Cerebellar cortex (tissue), 1 donor: ENCODE results near the gene DDX10.
"Not testable (repeated sequence)": the region's sequence is repeated elsewhere in the genome, so short reads cannot be mapped to it uniquely, and the experiment has no call there.

Source experiments
- DNase-seq: peaks from one replicate; pipeline ENCODE4 v3.0.0-alpha.2; 2015; ENCODE audit warnings: low spot score

Gene DDX10

GRCh38 chr11:108823960-108824359, 159.1 kb downstream of the DDX10 start:
- DNase-seq, result not testable (repeated sequence)

GRCh38 chr11:108824545-108824944, 159.7 kb downstream of the DDX10 start:
- no peak for DNase-seq

GRCh38 chr11:108825381-108825780, 160.5 kb downstream of the DDX10 start:
- no peak for DNase-seq

GRCh38 chr11:108826136-108826535, 161.3 kb downstream of the DDX10 start:
- no peak for DNase-seq

GRCh38 chr11:108835624-108836023, 170.8 kb downstream of the DDX10 start:
- no peak for DNase-seq

- no peak for DNase-seq
These were observed 171.7 kb downstream of the DDX10 start for GRCh38 chr11:108836541-108836940.

- DNase-seq, result no peak
These were observed 173.4 kb downstream of the DDX10 start for GRCh38 chr11:108838102-108838791.

- no peak for DNase-seq
These were observed 173.9 kb downstream of the DDX10 start for GRCh38 chr11:108838792-108839105.

- DNase-seq, result no peak
These were observed 181.1 kb downstream of the DDX10 start for GRCh38 chr11:108846009-108846408.

GRCh38 chr11:108847298-108847990, 182.6 kb downstream of the DDX10 start:
- no peak for DNase-seq

GRCh38 chr11:108851781-108852180, 186.9 kb downstream of the DDX10 start:
- DNase-seq, result no peak

GRCh38 chr11:108852701-108853100, 187.8 kb downstream of the DDX10 start:
- no peak for DNase-seq

- no peak for DNase-seq
These were observed 188.3 kb downstream of the DDX10 start for GRCh38 chr11:108853151-108853550.

- peak; percentile 18 for DNase-seq
These were observed 189.0 kb downstream of the DDX10 start for GRCh38 chr11:108853864-108854263.

GRCh38 chr11:108854346-108854745, 189.5 kb downstream of the DDX10 start:
- DNase-seq, result no peak

- DNase-seq, result no peak
These were observed 192.5 kb downstream of the DDX10 start for GRCh38 chr11:108857382-108857781.

GRCh38 chr11:108858622-108859021, 193.8 kb downstream of the DDX10 start:
- no peak for DNase-seq

- DNase-seq, result no peak
These were observed 194.6 kb downstream of the DDX10 start for GRCh38 chr11:108859510-108859909.

GRCh38 chr11:108863528-108863927, 198.7 kb downstream of the DDX10 start:
- DNase-seq, result no peak

GRCh38 chr11:108865406-108865805, 200.5 kb downstream of the DDX10 start:
- DNase-seq, result no peak

- DNase-seq, result no peak
These were observed 201.9 kb downstream of the DDX10 start for GRCh38 chr11:108866781-108867180.

- no peak for DNase-seq
These were observed 205.6 kb downstream of the DDX10 start for GRCh38 chr11:108870373-108871020.

- DNase-seq, result peak; percentile 28
These were observed 206.3 kb downstream of the DDX10 start for GRCh38 chr11:108871152-108871551.
